T-cell (primary cell): ENCODE measurements around the gene ATP10A. TPM values are rescaled to one million over a fixed set of nuclear protein-coding genes. Genes with fewer than 3 reads are reported as not detected.

ENCODE experiments used
- ATAC-seq, 4 experiments: fragments of 200-7000 bp in 3 of 4; fragments of 150-1000 bp in 1 of 4; cut with Tn5 transposase; replicated peaks in 1 of 4; 1 replicate in 3 of 4; 2 replicates in 1 of 4; pipeline ENCODE4 v1.10.0; 2021; ENCODE audit warnings: moderate library complexity in 3 of 4, mild to moderate bottlenecking in 2 of 4, moderate number of reproducible peaks in 1 of 4
- CTCF ChIA-PET, 2 donors: fragments of 300-600 bp; sonication (Branson Sonifier 250); formaldehyde crosslinking; loops; one replicate each; lab custom pipeline; 2022; ENCODE audit warnings: antibody characterized with exemption in 2 of 2; lab: Charles Lee
- POLR2A ChIA-PET, 2 donors: fragments of 300-600 bp; sonication (Branson Sonifier 250); formaldehyde crosslinking; loops; one replicate each; lab custom pipeline; 2022; ENCODE audit warnings: antibody characterized with exemption in 2 of 2; lab: Charles Lee
- DNase-seq, 35 experiments: peaks; one replicate each; pipeline versions ENCODE4 v3.0.0 to v3.0.0-alpha.2; 2013 to 2023
- H3K27ac ChIP-seq: one replicate; pipeline ENCODE4 v1.5.1; 2013; ENCODE audit warnings: low read length
- H3K27me3 ChIP-seq, 2 experiments: replicated peaks in 1 of 2; 1 replicate in 1 of 2; 2 replicates in 1 of 2; pipeline versions ENCODE4 v1.6.1 to v1.7.0; 2013; ENCODE audit warnings: low read length in 1 of 2, mixed read lengths in 1 of 2; ENCODE audit not compliant: control insufficient read depth in 2 of 2, insufficient read depth in 2 of 2; ENCODE audit errors: extremely low read depth in 1 of 2
- H3K36me3 ChIP-seq, 2 donors: 1 replicate in 1 of 2; 2 replicates in 1 of 2; pipeline versions ENCODE4 v1.6.1 to v1.7.0; 2013; ENCODE audit warnings: low read length in 1 of 2; ENCODE audit not compliant: control insufficient read depth in 2 of 2, insufficient read depth in 1 of 2; ENCODE audit errors: extremely low read depth in 1 of 2
- H3K4me1 ChIP-seq, 2 experiments: 1 replicate in 1 of 2; 2 replicates in 1 of 2; pipeline versions ENCODE4 v1.6.1 to v1.7.0; 2013; ENCODE audit warnings: low read length in 2 of 2, mixed read lengths in 1 of 2; ENCODE audit not compliant: insufficient read depth in 2 of 2, control insufficient read depth in 1 of 2; ENCODE audit errors: extremely low read depth in 1 of 2
- H3K4me3 ChIP-seq, 2 donors: 1 replicate in 1 of 2; 2 replicates in 1 of 2; pipeline versions ENCODE4 v1.5.1 to v1.7.0; 2013; ENCODE audit warnings: mild to moderate bottlenecking in 2 of 2, low read length in 1 of 2, moderate library complexity in 1 of 2; ENCODE audit not compliant: control insufficient read depth in 1 of 2; ENCODE audit errors: extremely low read depth in 1 of 2
- H3K9me3 ChIP-seq: 2 replicates; pipeline ENCODE4 v1.7.0; 2013
- H3K27ac Mint-ChIP-seq, 2 donors: one replicate each; pipeline ENCODE4 v1.8.0; 2020 to 2021; ENCODE audit warnings: mild to moderate bottlenecking in 2 of 2, mixed read lengths in 2 of 2
- H3K27me3 Mint-ChIP-seq, 2 donors: one replicate each; pipeline ENCODE4 v1.8.0; 2021 to 2022; ENCODE audit warnings: mixed read lengths in 2 of 2
- H3K36me3 Mint-ChIP-seq: one replicate; pipeline ENCODE4 v1.8.0; 2021; ENCODE audit warnings: mixed read lengths
- H3K4me1 Mint-ChIP-seq, 3 donors: one replicate each; pipeline ENCODE4 v1.8.0; 2020 to 2022; ENCODE audit warnings: mixed read lengths in 3 of 3, mild to moderate bottlenecking in 1 of 3
- H3K4me3 Mint-ChIP-seq, 3 donors: one replicate each; pipeline ENCODE4 v1.8.0; 2020 to 2022; ENCODE audit warnings: mild to moderate bottlenecking in 3 of 3, mixed read lengths in 3 of 3, moderate library complexity in 3 of 3
- H3K9me3 Mint-ChIP-seq, 3 donors: one replicate each; pipeline ENCODE4 v1.8.0; 2020 to 2022; ENCODE audit warnings: mixed read lengths in 3 of 3
- WGBS: methylation state at CpG from one replicate; pipeline ENCODE4 v1.1.5; 2013; ENCODE audit warnings: missing lambda C conversion rate; ENCODE audit not compliant: insufficient coverage; 5-methylcytosine and 5-hydroxymethylcytosine counted together
- total RNA-seq, 35 experiments: library from RNA in 6 of 35; stranded (reverse) in 6 of 35; fragments of 120-200 nt in 1 of 35; gene quantifications; one replicate each; pipeline versions ENCODE4 v1.2.1 to v1.2.4 and lab custom pipeline; 2013 to 2026

Gene ATP10A
- total RNA-seq, 5 donors from 2014 or later (not counting 1 experiment from before 2014, with no cell fraction given) = 37.3 to 65.5 (median 53.4) TPM

GRCh38 chr15:25799906-25800700, 63.0 kb downstream of the ATP10A start:
- Histone ChIP-seq H3K9me3 (no peaks in the 10 kb centered on the region), H3K27me3 (no peaks in the 10 kb centered on the region), H3K27ac (no peak overlapping the region), H3K4me1 (peaks cover 7 to 30% of the 10 kb centered on the region in 2 experiments), H3K36me3 (peaks cover 0 to 5% of the 10 kb centered on the region in 2 donors), H3K4me3 (no peak overlapping the region)
- ATAC-seq (peak in 2 of 4 experiments; percentile 59 to 61), DNase-seq (peak in 2 of 35 experiments; percentile 14 to 20)
- Mint-ChIP-seq H3K9me3 (no peaks in the 10 kb centered on the region), H3K4me3 (peak overlapping the region; percentile 21 to 75 (median 51)), H3K27me3 (no peaks in the 10 kb centered on the region), H3K36me3 (no peaks in the 10 kb centered on the region), H3K27ac (peak overlapping the region in 1 of 2 donors; percentile 85), H3K4me1 (peaks cover 57 to 65% (median 60%) of the 10 kb centered on the region in 3 donors)
- POLR2A ChIA-PET = no interaction called here
- WGBS = 62% methylated on average over 17 of the region's 19 CpGs
- CTCF ChIA-PET = interaction anchor here in 1 of 2 donors (0.5 to 1.5 kb wide), 2 partner anchors 17 to 291 kb away, joined by 3 to 12 read pairs; no protein-coding TSS in a partner anchor

GRCh38 chr15:25797936-25798901, 64.9 kb downstream of the ATP10A start:
- Mint-ChIP-seq H3K4me3 (peak overlapping the region in 1 of 3 donors; percentile 75), H3K27me3 (no peaks in the 10 kb centered on the region), H3K27ac (peak overlapping the region in 1 of 2 donors; percentile 85), H3K4me1 (peaks cover 60 to 75% (median 72%) of the 10 kb centered on the region in 3 donors), H3K36me3 (no peaks in the 10 kb centered on the region), H3K9me3 (no peaks in the 10 kb centered on the region)
- no peak for ATAC-seq
- ChIA-PET POLR2A (no interaction called here), CTCF (interaction anchor here in 1 of 2 donors (0.6 kb wide), 2 partner anchors 21 to 136 kb away, joined by 4 to 7 read pairs; no protein-coding TSS in a partner anchor)
- Histone ChIP-seq H3K27ac (no peak overlapping the region), H3K4me3 (peak overlapping the region in 1 of 2 donors; percentile 45), H3K27me3 (no peaks in the 10 kb centered on the region), H3K4me1 (peaks cover 7 to 35% of the 10 kb centered on the region in 2 experiments), H3K36me3 (no peaks in the 10 kb centered on the region), H3K9me3 (no peaks in the 10 kb centered on the region)
- 84% methylated on average over 23 of the region's 25 CpGs for WGBS
- peak in 1 of 35 experiments; percentile 4 for DNase-seq

DNA sequence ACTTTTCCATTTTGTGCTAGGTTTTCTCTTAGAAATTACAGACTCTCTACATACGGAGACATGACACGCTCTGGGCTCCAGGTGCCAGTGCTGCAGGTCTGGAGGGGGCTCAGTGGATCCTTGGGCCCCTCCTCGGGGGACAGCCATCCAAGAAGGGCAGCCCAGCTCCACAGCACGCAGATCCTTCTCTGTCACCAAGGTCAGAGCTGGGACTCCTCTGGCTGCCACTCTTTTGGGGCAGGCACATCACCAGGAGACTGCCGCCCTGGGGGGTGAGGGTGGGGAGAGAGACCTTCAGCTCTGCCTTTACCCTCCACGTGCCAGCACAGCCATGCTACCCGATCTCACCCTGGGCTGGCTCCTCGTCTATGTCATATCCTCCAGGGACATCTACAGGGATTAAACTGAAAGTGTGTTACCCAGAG, 65.6 kb downstream of the ATP10A start:
- peak overlapping the region in 1 of 2 donors; percentile 77 for H3K27ac Mint-ChIP-seq
- no peaks in the 10 kb centered on the region for H3K27me3 ChIP-seq
- H3K4me3 ChIP-seq = no peak overlapping the region
- H3K36me3 ChIP-seq = no peaks in the 10 kb centered on the region
- no peaks in the 10 kb centered on the region for H3K9me3 Mint-ChIP-seq
- no peak overlapping the region for H3K27ac ChIP-seq
- ATAC-seq = no peak
- WGBS = 93% methylated on average over 4 of the region's 8 CpGs
- DNase-seq = no peak
- no peaks in the 10 kb centered on the region for H3K36me3 Mint-ChIP-seq
- ChIA-PET CTCF (interaction anchor here in 1 of 2 donors (0.6 kb wide), 2 partner anchors 20 to 137 kb away, joined by 4 to 7 read pairs; no protein-coding TSS in a partner anchor), POLR2A (no interaction called here)
- H3K4me1 ChIP-seq = peaks cover 7 to 35% of the 10 kb centered on the region in 2 experiments
- H3K9me3 ChIP-seq = no peaks in the 10 kb centered on the region
- no peaks in the 10 kb centered on the region for H3K27me3 Mint-ChIP-seq
- H3K4me3 Mint-ChIP-seq = no peak overlapping the region
- peaks cover 61 to 77% (median 70%) of the 10 kb centered on the region in 3 donors for H3K4me1 Mint-ChIP-seq

- no peaks in the 10 kb centered on the region for H3K36me3 Mint-ChIP-seq
- Histone ChIP-seq H3K4me1 (peaks cover 7 to 35% of the 10 kb centered on the region in 2 experiments), H3K27ac (no peak overlapping the region), H3K27me3 (no peaks in the 10 kb centered on the region), H3K9me3 (no peaks in the 10 kb centered on the region), H3K4me3 (no peak overlapping the region), H3K36me3 (no peaks in the 10 kb centered on the region)
- H3K4me1 Mint-ChIP-seq = peaks cover 66 to 81% (median 74%) of the 10 kb centered on the region in 3 donors
- no peaks in the 10 kb centered on the region for H3K9me3 Mint-ChIP-seq
- no peak overlapping the region for H3K4me3 Mint-ChIP-seq
- peak overlapping the region in 1 of 2 donors; percentile 11 for H3K27ac Mint-ChIP-seq
- CTCF ChIA-PET = interaction anchor here in 1 of 2 donors (0.6 kb wide), 1 partner anchor 19 kb away, joined by 4 read pairs; no protein-coding TSS in a partner anchor
- no peak for ATAC-seq
- no CpG with 5 or more reads among the region's 4 CpGs for WGBS
- peak in 1 of 35 experiments; percentile 2 for DNase-seq
- POLR2A ChIA-PET = no interaction called here
- H3K27me3 Mint-ChIP-seq = no peaks in the 10 kb centered on the region
These were observed 66.1 kb downstream of the ATP10A start for GRCh38 chr15:25797035-25797434.

DNA sequence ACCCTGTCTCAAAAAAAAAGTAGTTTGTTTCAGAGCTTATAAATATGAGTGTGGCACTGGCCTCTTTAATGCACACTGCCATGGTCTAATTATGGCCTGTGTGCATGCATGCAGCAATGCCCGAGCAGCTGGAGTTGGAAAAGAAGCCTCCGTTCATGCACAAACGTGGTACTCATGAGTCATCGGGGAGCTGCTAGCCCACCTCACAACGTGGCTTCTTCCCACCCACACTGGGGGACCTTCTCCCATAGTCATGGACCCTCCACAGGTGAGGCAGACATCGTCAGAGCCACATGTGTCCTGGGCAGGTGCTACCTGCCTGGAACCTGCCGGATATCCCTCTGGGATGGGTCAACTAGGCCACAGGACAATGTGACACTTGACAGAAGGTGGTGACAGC, 66.7 kb downstream of the ATP10A start:
- DNase-seq (peak in 1 of 35 experiments; percentile 4), ATAC-seq (no peak)
- Mint-ChIP-seq H3K27me3 (no peaks in the 10 kb centered on the region), H3K9me3 (no peaks in the 10 kb centered on the region), H3K4me3 (no peak overlapping the region), H3K27ac (no peak overlapping the region), H3K4me1 (peaks cover 72 to 81% (median 77%) of the 10 kb centered on the region in 3 donors), H3K36me3 (no peaks in the 10 kb centered on the region)
- peaks cover 7 to 34% of the 10 kb centered on the region in 2 experiments for H3K4me1 ChIP-seq
- no peaks in the 10 kb centered on the region for H3K36me3 ChIP-seq
- CTCF ChIA-PET = interaction anchor here in 1 of 2 donors (0.7 kb wide), 1 partner anchor 137 kb away, joined by 3 read pairs; no protein-coding TSS in a partner anchor
- no peak overlapping the region for H3K27ac ChIP-seq
- WGBS = 63% methylated on average over 5 of the region's 7 CpGs
- H3K4me3 ChIP-seq = no peak overlapping the region
- POLR2A ChIA-PET = interaction anchor here in 1 of 2 donors (0.6 to 0.9 kb wide), 2 partner anchors 79 to 305 kb away, joined by 3 read pairs; no protein-coding TSS in a partner anchor
- no peaks in the 10 kb centered on the region for H3K9me3 ChIP-seq
- H3K27me3 ChIP-seq = no peaks in the 10 kb centered on the region
